SK-N-SH treated with all-trans-retinoic acid at 6 μM for 48 hours (cell line): ENCODE data around the gene RAD51C.

ENCODE experiments used
- ESRRG ChIP-seq: fragments of 250-450 bp; sonication (Bioruptor Pico); IDR thresholded peaks from 2 replicates; pipeline ENCODE4 v1.6.1; 2021; ENCODE audit warnings: mild to moderate bottlenecking
- PATZ1 ChIP-seq: fragments of 250-450 bp; sonication (Bioruptor Pico); IDR thresholded peaks from 2 replicates; pipeline ENCODE4 v1.8.0; 2020; ENCODE audit warnings: mild to moderate bottlenecking, moderate library complexity, borderline replicate concordance
- ZFP3 ChIP-seq: fragments of 250-450 bp; sonication (Bioruptor Pico); IDR thresholded peaks from 2 replicates; pipeline ENCODE4 v1.5.0; 2020; ENCODE audit warnings: mild to moderate bottlenecking, moderate library complexity
- ZFP30 ChIP-seq: fragments of 450-650 bp; formaldehyde crosslinking; IDR thresholded peaks from 2 replicates; pipeline ENCODE4 v1.5.0; 2022; ENCODE audit warnings: mild to moderate bottlenecking, moderate library complexity
- TF ChIP-seq, protein P1 (sequence below): fragments of 250-450 bp; sonication (Bioruptor Pico); IDR thresholded peaks from 2 replicates; pipeline ENCODE4 v1.5.1; 2020; ENCODE audit warnings: low read depth, mild to moderate bottlenecking, moderate library complexity

- no peak for TF ChIP-seq ZFP3 (CRISPR knock-in tag)
- TF ChIP-seq PATZ1 = no peak
- TF ChIP-seq, protein P1, sequence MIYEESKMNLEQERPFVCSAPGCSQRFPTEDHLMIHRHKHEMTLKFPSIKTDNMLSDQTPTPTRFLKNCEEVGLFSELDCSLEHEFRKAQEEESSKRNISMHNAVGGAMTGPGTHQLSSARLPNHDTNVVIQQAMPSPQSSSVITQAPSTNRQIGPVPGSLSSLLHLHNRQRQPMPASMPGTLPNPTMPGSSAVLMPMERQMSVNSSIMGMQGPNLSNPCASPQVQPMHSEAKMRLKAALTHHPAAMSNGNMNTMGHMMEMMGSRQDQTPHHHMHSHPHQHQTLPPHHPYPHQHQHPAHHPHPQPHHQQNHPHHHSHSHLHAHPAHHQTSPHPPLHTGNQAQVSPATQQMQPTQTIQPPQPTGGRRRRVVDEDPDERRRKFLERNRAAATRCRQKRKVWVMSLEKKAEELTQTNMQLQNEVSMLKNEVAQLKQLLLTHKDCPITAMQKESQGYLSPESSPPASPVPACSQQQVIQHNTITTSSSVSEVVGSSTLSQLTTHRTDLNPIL = no peak
- no peak for TF ChIP-seq ESRRG (CRISPR knock-in tag)
- TF ChIP-seq ZFP30 (CRISPR knock-in tag) = no peak
Observed at GRCh38 chr17:58666858-58667267, 25.5 kb upstream of the RAD51C start.
